Transverse colon (tissue), 4 donors: ENCODE measurements around the gene ICA1L. TPM values are rescaled to one million over a fixed set of nuclear protein-coding genes. Genes with fewer than 3 reads are reported as not detected.
"Not testable (repeated sequence)": the region's sequence is repeated elsewhere in the genome, so short reads cannot be mapped to it uniquely, and the experiment has no call there.

Source experiments
- DNase-seq: peaks from one replicate; pipeline ENCODE4 v3.0.0-alpha.2; 2019
- H3K27ac ChIP-seq, 4 donors: fragments of 200-600 bp; sonication (generic); 2 replicates each; pipeline ENCODE4 v1.5.1; 2016 to 2018; ENCODE audit warnings: inconsistent platforms in 4 of 4
- H3K27me3 ChIP-seq: fragments of 200-600 bp; sonication (generic); 2 replicates; pipeline ENCODE4 v1.5.1; 2017; ENCODE audit warnings: inconsistent platforms
- H3K36me3 ChIP-seq, 4 donors: fragments of 200-600 bp; sonication (generic); 2 replicates each; pipeline ENCODE4 v1.5.1; 2017 to 2019; ENCODE audit warnings: inconsistent platforms in 4 of 4
- H3K4me1 ChIP-seq, 4 donors: fragments of 200-600 bp; sonication (generic); 2 replicates each; pipeline ENCODE4 v1.5.1; 2017 to 2020; ENCODE audit warnings: inconsistent platforms in 4 of 4
- H3K4me3 ChIP-seq, 4 donors: fragments of 200-600 bp; sonication (generic); 1 replicate in 1 of 4; 2 replicates in 3 of 4; pipeline versions ENCODE4 v1.5.1 to v1.6.1; 2017 to 2019; ENCODE audit warnings: inconsistent platforms in 4 of 4
- H3K9me3 ChIP-seq, 2 donors: fragments of 200-600 bp; sonication (generic); 2 replicates each; pipeline ENCODE4 v1.5.1; 2017 to 2019; ENCODE audit warnings: inconsistent platforms in 2 of 2
- CTCF ChIP-seq, 5 experiments: fragments of 200-600 bp in 3 of 5; fragments of 450-650 bp in 2 of 5; sonication (generic) in 3 of 5; IDR thresholded peaks; 1 replicate in 2 of 5; 2 replicates in 3 of 5; pipeline ENCODE4 v1.5.1; 2016 to 2017; ENCODE audit warnings: antibody characterized with exemption in 5 of 5, inconsistent platforms in 3 of 5, mild to moderate bottlenecking in 2 of 5, moderate library complexity in 1 of 5
- EP300 ChIP-seq: sonication (generic); formaldehyde crosslinking; IDR thresholded peaks from one replicate; pipeline ENCODE4 v1.6.1; 2017; ENCODE audit warnings: antibody characterized with exemption, low read depth
- POLR2A ChIP-seq: fragments of 450-650 bp; IDR thresholded peaks from one replicate; pipeline ENCODE4 v1.6.1; 2016; ENCODE audit warnings: antibody characterized with exemption, mild to moderate bottlenecking, moderate library complexity
- POLR2AphosphoS5 ChIP-seq, 3 donors: sonication (generic); formaldehyde crosslinking; IDR thresholded peaks; one replicate each; pipeline ENCODE4 v1.6.1; 2016; ENCODE audit warnings: antibody characterized with exemption in 3 of 3
- WGBS, 2 donors: methylation state at CpG; one replicate each; pipeline ENCODE4 v1.1.5; 2018; ENCODE audit warnings: low coverage in 1 of 2; 5-methylcytosine and 5-hydroxymethylcytosine counted together
- in situ Hi-C, 4 donors: fragments of 200-750 bp; cut with MboI; loops; one replicate each; pipeline versions ENCODE4 v1.15.0 to v1.15.1; 2017; ENCODE audit warnings: low sequenced_read_pairs in 3 of 4, low pct_ligation_motif_present in 1 of 4, low pct_unique_long_range_greater_than_20kb in 1 of 4
- intact Hi-C: fragments of 100-400 bp; cut with DNase I; formaldehyde crosslinking; loops from one replicate; pipeline ENCODE4 v1.15.1; 2023; ENCODE audit warnings: low total_unique reads
- total RNA-seq, 4 donors: library from RNA; depleted of rRNA; stranded (reverse); fragments of >200 nt; gene quantifications; one replicate each; pipeline ENCODE4 v1.1.0, GENCODE V29; 2016

Gene ICA1L
- total RNA-seq, 4 donors from 2014 or later = 4.4 to 39.4 (median 20.5) TPM

- no peak overlapping the region for H3K4me3 ChIP-seq
- DNase-seq = no peak
- WGBS, 2 donors = 82 to 90% methylated on average over 1 to 5 of the region's 5 CpGs
- peaks cover 0 to 4% of the 10 kb centered on the region in 2 donors for H3K9me3 ChIP-seq
- intact Hi-C loops = no loop called here
- H3K4me1 ChIP-seq = peaks cover 9 to 20% (median 15%) of the 10 kb centered on the region in 4 donors
- no peak overlapping the region for H3K27ac ChIP-seq
- peaks cover 0 to 17% (median 2%) of the 10 kb centered on the region in 4 donors for H3K36me3 ChIP-seq
- in situ Hi-C loops = no loop called here
- TF ChIP-seq CTCF (IDR thresholded peaks at IDR 0.05) = no peak
- no peak for TF ChIP-seq EP300
- no peak for TF ChIP-seq POLR2A
- no peaks in the 10 kb centered on the region for H3K27me3 ChIP-seq
These were observed 36.6 kb upstream of the ICA1L start for GRCh38 chr2:202908186-202908585.

- H3K9me3 ChIP-seq, H3K27me3 ChIP-seq, intact Hi-C loops, DNase-seq, in situ Hi-C loops, H3K4me3 ChIP-seq, H3K27ac ChIP-seq: not testable (repeated sequence)
- peaks cover 0 to 17% (median 3%) of the 10 kb centered on the region in 4 donors for H3K36me3 ChIP-seq
- H3K4me1 ChIP-seq = peaks cover 4 to 11% (median 8%) of the 10 kb centered on the region in 4 donors
These were observed 33.9 kb upstream of the ICA1L start for GRCh38 chr2:202905507-202905906.

- intact Hi-C loops (no loop called here), in situ Hi-C loops (loop anchor here in 2 of 4 donors (25.0 kb wide), 1 partner anchor 298 kb away; no protein-coding TSS in a partner anchor)
- no peaks in the 10 kb centered on the region for H3K4me1 ChIP-seq
- H3K9me3 ChIP-seq = no peaks in the 10 kb centered on the region
- 90 to 93% methylated on average over 3 to 7 of the region's 7 CpGs for WGBS, 2 donors
- H3K36me3 ChIP-seq = peaks cover 0 to 41% (median 13%) of the 10 kb centered on the region in 4 donors
- no peak for TF ChIP-seq POLR2A
- no peak for TF ChIP-seq POLR2AphosphoS5 (IDR thresholded peaks at IDR 0.05)
- no peak for TF ChIP-seq EP300
- no peak for TF ChIP-seq CTCF (IDR thresholded peaks at IDR 0.05)
- H3K27ac ChIP-seq = no peak overlapping the region
- no peak overlapping the region for H3K4me3 ChIP-seq
- no peak for DNase-seq
- no peaks in the 10 kb centered on the region for H3K27me3 ChIP-seq
These were observed 13.6 kb upstream of the ICA1L start for GRCh38 chr2:202885190-202885589.

GRCh38 chr2:202883987-202884675 lies 12.6 kb upstream of the ICA1L start:
- no peak overlapping the region for H3K4me3 ChIP-seq
- 75 to 85% methylated on average over 2 to 5 of the region's 5 CpGs for WGBS, 2 donors
- in situ Hi-C loops = loop anchor here in 2 of 4 donors (25.0 kb wide), 1 partner anchor 297 kb away; no protein-coding TSS in a partner anchor

More at GRCh38 chr2:202883987-202884675, 12.6 kb upstream of the ICA1L start:
- DNase-seq = no peak
- Histone ChIP-seq H3K4me1 (no peaks in the 10 kb centered on the region), H3K27me3 (no peaks in the 10 kb centered on the region), H3K36me3 (peaks cover 0 to 31% (median 10%) of the 10 kb centered on the region in 4 donors), H3K27ac (no peak overlapping the region), H3K9me3 (no peaks in the 10 kb centered on the region)
- TF ChIP-seq POLR2A = no peak
- no peak for TF ChIP-seq POLR2AphosphoS5 (IDR thresholded peaks at IDR 0.05)
- TF ChIP-seq EP300 = no peak
- TF ChIP-seq CTCF (IDR thresholded peaks at IDR 0.05) = no peak
- intact Hi-C loops = no loop called here
